Upper lobe of left lung (tissue), 4 donors: Measurements from ENCODE around the gene MYO5B.

Experiments used
- EP300 ChIP-seq, 4 donors: sonication (generic); formaldehyde crosslinking; IDR thresholded peaks; one replicate each; pipeline ENCODE4 v1.5.1; 2017; ENCODE audit warnings: antibody characterized with exemption in 4 of 4, control low read depth in 2 of 4
- POLR2A ChIP-seq, 4 donors: fragments of 450-650 bp; IDR thresholded peaks; one replicate each; pipeline ENCODE4 v1.5.1; 2016 to 2017; ENCODE audit warnings: antibody characterized with exemption in 4 of 4, mild to moderate bottlenecking in 2 of 4
- TF ChIP-seq, protein P1 (sequence below), 6 experiments: fragments of 450-650 bp in 4 of 6; fragments of 200-600 bp in 2 of 6; sonication (generic) in 2 of 6; IDR thresholded peaks; one replicate each; pipeline ENCODE4 v1.5.1; 2016 to 2019; ENCODE audit warnings: antibody characterized with exemption in 6 of 6

GRCh38 chr18:49861659-49862058, 333.3 kb downstream of the MYO5B start:
- TF ChIP-seq, protein P1, sequence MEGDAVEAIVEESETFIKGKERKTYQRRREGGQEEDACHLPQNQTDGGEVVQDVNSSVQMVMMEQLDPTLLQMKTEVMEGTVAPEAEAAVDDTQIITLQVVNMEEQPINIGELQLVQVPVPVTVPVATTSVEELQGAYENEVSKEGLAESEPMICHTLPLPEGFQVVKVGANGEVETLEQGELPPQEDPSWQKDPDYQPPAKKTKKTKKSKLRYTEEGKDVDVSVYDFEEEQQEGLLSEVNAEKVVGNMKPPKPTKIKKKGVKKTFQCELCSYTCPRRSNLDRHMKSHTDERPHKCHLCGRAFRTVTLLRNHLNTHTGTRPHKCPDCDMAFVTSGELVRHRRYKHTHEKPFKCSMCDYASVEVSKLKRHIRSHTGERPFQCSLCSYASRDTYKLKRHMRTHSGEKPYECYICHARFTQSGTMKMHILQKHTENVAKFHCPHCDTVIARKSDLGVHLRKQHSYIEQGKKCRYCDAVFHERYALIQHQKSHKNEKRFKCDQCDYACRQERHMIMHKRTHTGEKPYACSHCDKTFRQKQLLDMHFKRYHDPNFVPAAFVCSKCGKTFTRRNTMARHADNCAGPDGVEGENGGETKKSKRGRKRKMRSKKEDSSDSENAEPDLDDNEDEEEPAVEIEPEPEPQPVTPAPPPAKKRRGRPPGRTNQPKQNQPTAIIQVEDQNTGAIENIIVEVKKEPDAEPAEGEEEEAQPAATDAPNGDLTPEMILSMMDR (IDR thresholded peaks at IDR 0.05), result no peak
- TF ChIP-seq POLR2A (IDR thresholded peaks at IDR 0.05) (no peak), EP300 (IDR thresholded peaks at IDR 0.05) (no peak)
